Measurements from ENCODE around the gene SLC25A28.

SLC25A28 gene

GRCh38 chr10:99565166-99565565 is 55.1 kb downstream of the SLC25A28 start:
- no peak for DNase-seq (ENCODE audit: low read depth)
- TF ChIP-seq CTCF (conservative IDR thresholded peaks at IDR 0.05; ENCODE audit: low read depth, low read length) = no peak

GRCh38 chr10:99564361-99564760 is 55.9 kb downstream of the SLC25A28 start:
- no peak for TF ChIP-seq CTCF (conservative IDR thresholded peaks at IDR 0.05; ENCODE audit: low read depth, low read length)
- no peak overlapping the region for H3K4me3 ChIP-seq (ENCODE audit: low read depth, low read length)
- DNase-seq (ENCODE audit: low read depth) = no peak

More at GRCh38 chr10:99565166-99565565, 55.1 kb downstream of the SLC25A28 start:
- H3K4me3 ChIP-seq (ENCODE audit: low read depth, low read length) = no peak overlapping the region

GRCh38 chr10:99562631-99563030 is 57.6 kb downstream of the SLC25A28 start:
- no peak overlapping the region for H3K4me3 ChIP-seq (ENCODE audit: low read depth, low read length)
- no peak for TF ChIP-seq CTCF (conservative IDR thresholded peaks at IDR 0.05; ENCODE audit: low read depth, low read length)
- DNase-seq (ENCODE audit: low read depth) = no peak

Measured in choroid plexus epithelial cell (primary cell).